ENCODE measurements around the gene DRG2. TPM values are rescaled to one million over a fixed set of nuclear protein-coding genes. Genes with fewer than 3 reads are reported as not detected.

DRG2 gene
- polyA plus RNA-seq, 1 of the 3 experiments (the other 2 are of a cell fraction), result 39.9 TPM

DNA sequence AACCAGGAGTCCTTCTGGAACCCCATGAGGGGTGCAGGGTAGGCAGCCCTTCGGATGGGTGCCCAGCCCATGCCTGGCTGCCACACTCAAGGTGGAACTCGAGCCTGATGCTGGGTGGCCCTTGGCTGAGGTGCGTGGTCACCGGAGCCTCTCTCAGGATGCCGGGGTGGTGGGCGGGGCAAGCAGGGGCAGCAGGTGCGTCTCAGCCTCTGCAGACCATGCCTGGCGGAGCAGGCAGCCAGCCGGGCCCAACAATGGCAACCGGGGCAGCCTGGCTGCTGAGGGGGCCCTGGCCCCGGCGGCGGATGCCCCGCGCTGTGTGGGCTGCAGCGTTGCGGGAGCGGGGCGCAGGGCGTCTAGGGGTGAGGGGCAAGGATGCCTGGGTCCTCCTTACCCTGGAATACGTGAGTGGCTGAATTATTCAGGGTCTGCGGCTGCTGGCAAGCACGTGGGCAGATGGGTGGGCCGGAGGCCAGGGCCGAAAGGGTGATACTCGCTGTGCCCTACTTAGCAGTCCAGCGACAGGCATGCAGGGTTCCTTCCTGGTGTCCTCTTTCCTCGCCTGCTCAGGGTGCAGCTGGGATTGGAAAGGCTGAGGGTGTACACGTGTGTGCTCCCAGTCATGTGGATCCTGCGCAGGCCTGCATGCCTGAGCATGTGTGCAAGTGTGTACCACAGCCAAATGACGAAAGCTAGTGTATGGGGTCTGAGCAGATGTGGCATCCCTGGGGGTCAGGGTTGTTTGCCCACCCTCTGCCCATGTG, 35.4 kb downstream of the DRG2 start:
- H3K79me2 ChIP-seq (ENCODE audit: insufficient read depth), result no peaks in the 10 kb centered on the region
- no peaks in the 10 kb centered on the region for H4K20me1 ChIP-seq (ENCODE audit: insufficient read depth)
- no peaks in the 10 kb centered on the region for H3K9me2 ChIP-seq
- no peak for DNase-seq
- ChIA-PET CTCF (interaction anchor here (1.2 kb wide), 1 partner anchor 18 kb away, joined by 3 read pairs; no protein-coding TSS in a partner anchor), POLR2A (no interaction called here)
- H3K4me1 ChIP-seq (ENCODE audit: control insufficient read depth in 1 of 2, insufficient read depth in 2 of 2, low read depth in 1 of 2, low read length in 1 of 2), result peaks cover 0 to 6% of the 10 kb centered on the region in 2 experiments; a peak in 1 of 4 replicates
- no peaks in the 10 kb centered on the region for H3K27me3 ChIP-seq (ENCODE audit: insufficient read depth)
- H3K36me3 ChIP-seq (replicated peaks in 1 of 2; ENCODE audit: control insufficient read depth in 1 of 2, insufficient read depth in 2 of 2, low read length in 1 of 2), result no peaks in the 10 kb centered on the region
- H2AFZ ChIP-seq (ENCODE audit: low read depth), result no peak overlapping the region
- no peak overlapping the region for H3K27ac ChIP-seq (ENCODE audit: low read depth in 2 of 2, low read length in 1 of 2)
- H3K4me3 ChIP-seq (ENCODE audit: low read depth in 2 of 2, low read length in 1 of 2), result no peak overlapping the region
- H3F3A ChIP-seq (replicated peaks; ENCODE audit: insufficient read depth), result no peaks in the 10 kb centered on the region
- H3K4me2 ChIP-seq, result no peak overlapping the region
- no peak for TF ChIP-seq GATA2 (CRISPR knock-in tag; IDR thresholded peaks at IDR 0.05)
- TF ChIP-seq CTCF (IDR thresholded peaks at IDR 0.05), result no peak
- TF ChIP-seq MAX (IDR thresholded peaks at IDR 0.05; ENCODE audit: low read depth), result no peak
- TF ChIP-seq, protein P1, sequence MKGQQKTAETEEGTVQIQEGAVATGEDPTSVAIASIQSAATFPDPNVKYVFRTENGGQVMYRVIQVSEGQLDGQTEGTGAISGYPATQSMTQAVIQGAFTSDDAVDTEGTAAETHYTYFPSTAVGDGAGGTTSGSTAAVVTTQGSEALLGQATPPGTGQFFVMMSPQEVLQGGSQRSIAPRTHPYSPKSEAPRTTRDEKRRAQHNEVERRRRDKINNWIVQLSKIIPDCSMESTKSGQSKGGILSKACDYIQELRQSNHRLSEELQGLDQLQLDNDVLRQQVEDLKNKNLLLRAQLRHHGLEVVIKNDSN (IDR thresholded peaks at IDR 0.05; ENCODE audit: borderline replicate concordance, low read depth), result no peak
- no peak for TF ChIP-seq RXRA (IDR thresholded peaks at IDR 0.05; ENCODE audit: borderline replicate concordance, low read depth)
- no peak for TF ChIP-seq FOXJ3 (CRISPR knock-in tag; IDR thresholded peaks at IDR 0.05)
- TF ChIP-seq EZH2phosphoT487 (IDR thresholded peaks at IDR 0.05; ENCODE audit: borderline replicate concordance, low read depth), result no peak
- TF ChIP-seq YY1 (IDR thresholded peaks at IDR 0.05; ENCODE audit: low read depth), result no peak
- no peak for TF ChIP-seq TEAD4 (IDR thresholded peaks at IDR 0.05; ENCODE audit: borderline replicate concordance, insufficient read depth)
- no peaks in the 10 kb centered on the region for H3K9me3 ChIP-seq
- H3K9ac ChIP-seq, result no peak overlapping the region
- WGBS (ENCODE audit: low lambda C conversion rate), result 78% methylated on average over 12 of the region's 31 CpGs

GRCh38 chr17:18124345-18125126, 36.8 kb downstream of the DRG2 start:
- Histone ChIP-seq H3K4me3 (ENCODE audit: low read depth in 2 of 2, low read length in 1 of 2) (no peak overlapping the region), H3K9me2 (no peaks in the 10 kb centered on the region), H3K9ac (no peak overlapping the region), H3K79me2 (ENCODE audit: insufficient read depth) (no peaks in the 10 kb centered on the region), H4K20me1 (ENCODE audit: insufficient read depth) (no peaks in the 10 kb centered on the region), H3K9me3 (no peaks in the 10 kb centered on the region), H3K27me3 (ENCODE audit: insufficient read depth) (no peaks in the 10 kb centered on the region), H3F3A (replicated peaks; ENCODE audit: insufficient read depth) (no peaks in the 10 kb centered on the region), H3K36me3 (replicated peaks in 1 of 2; ENCODE audit: control insufficient read depth in 1 of 2, insufficient read depth in 2 of 2, low read length in 1 of 2) (no peaks in the 10 kb centered on the region), H2AFZ (ENCODE audit: low read depth) (no peak overlapping the region), H3K4me1 (ENCODE audit: control insufficient read depth in 1 of 2, insufficient read depth in 2 of 2, low read depth in 1 of 2, low read length in 1 of 2) (peaks cover 0 to 6% of the 10 kb centered on the region in 2 experiments; a peak in 1 of 4 replicates), H3K27ac (ENCODE audit: low read depth in 2 of 2, low read length in 1 of 2) (no peak overlapping the region; a peak in 1 of 4 replicates), H3K4me2 (no peak overlapping the region)
- POLR2A ChIA-PET, result no interaction called here
- 67% methylated on average over 7 of the region's 11 CpGs for WGBS (ENCODE audit: low lambda C conversion rate)
- DNase-seq, result no peak
- CTCF ChIA-PET, result interaction anchor here (1.0 to 1.3 kb wide), 2 partner anchors 15 to 67 kb away, joined by 3 read pairs; no protein-coding TSS in a partner anchor
- TF ChIP-seq RCOR1 (IDR thresholded peaks at IDR 0.05; ENCODE audit: low read length) (no peak), GABPA (IDR thresholded peaks at IDR 0.05; ENCODE audit: low read depth) (no peak), GATA2 (CRISPR knock-in tag; IDR thresholded peaks at IDR 0.05) (no peak), CTCF (IDR thresholded peaks at IDR 0.05) (no peak), REST (IDR thresholded peaks at IDR 0.05; ENCODE audit: low read depth, low read length) (no peak), FOXJ3 (CRISPR knock-in tag; IDR thresholded peaks at IDR 0.05) (no peak)
- TF ChIP-seq, protein P2, sequence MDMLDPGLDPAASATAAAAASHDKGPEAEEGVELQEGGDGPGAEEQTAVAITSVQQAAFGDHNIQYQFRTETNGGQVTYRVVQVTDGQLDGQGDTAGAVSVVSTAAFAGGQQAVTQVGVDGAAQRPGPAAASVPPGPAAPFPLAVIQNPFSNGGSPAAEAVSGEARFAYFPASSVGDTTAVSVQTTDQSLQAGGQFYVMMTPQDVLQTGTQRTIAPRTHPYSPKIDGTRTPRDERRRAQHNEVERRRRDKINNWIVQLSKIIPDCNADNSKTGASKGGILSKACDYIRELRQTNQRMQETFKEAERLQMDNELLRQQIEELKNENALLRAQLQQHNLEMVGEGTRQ (IDR thresholded peaks at IDR 0.05; ENCODE audit: borderline replicate concordance, low read depth, low read length), result no peak
